Coronary artery (tissue), 2 donors: Measurements from ENCODE around the gene WFS1.

Source experiments
- DNase-seq: peaks from one replicate; pipeline ENCODE4 v3.0.0-alpha.2; 2017; ENCODE audit warnings: low spot score
- H3K27ac ChIP-seq, 2 donors: fragments of 200-600 bp; sonication (generic); one replicate each; pipeline ENCODE4 v1.5.1; 2016 to 2019
- H3K4me3 ChIP-seq: fragments of 200-600 bp; sonication (generic); 2 replicates; pipeline ENCODE4 v1.5.1; 2016; ENCODE audit warnings: mild to moderate bottlenecking, moderate library complexity
- CTCF ChIP-seq: fragments of 200-600 bp; sonication (generic); IDR thresholded peaks from one replicate; pipeline ENCODE4 v1.5.1; 2019; ENCODE audit warnings: antibody characterized with exemption

WFS1 gene

DNA sequence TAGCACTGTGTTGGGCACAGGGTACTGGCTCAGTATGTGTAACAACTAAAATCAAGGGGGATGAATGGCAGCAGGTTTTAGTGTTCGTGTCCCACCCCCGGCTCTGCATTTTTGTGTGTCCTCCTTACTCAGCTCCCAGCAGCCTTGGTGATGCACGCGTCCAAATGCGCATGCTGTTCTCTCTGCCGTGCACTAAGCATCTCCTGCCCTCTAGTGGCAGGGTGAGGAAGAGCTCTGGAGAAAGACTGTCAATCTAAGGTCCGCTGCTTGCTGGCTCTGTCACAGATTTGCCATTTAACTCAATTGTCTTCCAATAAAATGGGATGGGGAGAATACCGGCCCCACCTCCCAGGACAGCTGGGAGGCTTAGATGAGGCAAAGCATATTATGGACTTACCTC is 61.4 kb downstream of the WFS1 start:
- H3K4me3 ChIP-seq, result no peak overlapping the region
- H3K27ac ChIP-seq, result no peak overlapping the region
- DNase-seq, result no peak
- no peak for TF ChIP-seq CTCF

GRCh38 chr4:6331468-6331867 is 61.8 kb downstream of the WFS1 start:
- H3K4me3 ChIP-seq, result no peak overlapping the region
- no peak for DNase-seq
- H3K27ac ChIP-seq, result no peak overlapping the region
- TF ChIP-seq CTCF, result no peak

GRCh38 chr4:6332042-6332668 is 62.5 kb downstream of the WFS1 start:
- no peak overlapping the region for H3K4me3 ChIP-seq
- DNase-seq, result no peak
- TF ChIP-seq CTCF, result no peak
- H3K27ac ChIP-seq, result no peak overlapping the region

GRCh38 chr4:6332669-6333050 is 63.0 kb downstream of the WFS1 start:
- no peak overlapping the region for H3K4me3 ChIP-seq
- TF ChIP-seq CTCF, result no peak
- H3K27ac ChIP-seq, result no peak overlapping the region
- DNase-seq, result no peak

DNA sequence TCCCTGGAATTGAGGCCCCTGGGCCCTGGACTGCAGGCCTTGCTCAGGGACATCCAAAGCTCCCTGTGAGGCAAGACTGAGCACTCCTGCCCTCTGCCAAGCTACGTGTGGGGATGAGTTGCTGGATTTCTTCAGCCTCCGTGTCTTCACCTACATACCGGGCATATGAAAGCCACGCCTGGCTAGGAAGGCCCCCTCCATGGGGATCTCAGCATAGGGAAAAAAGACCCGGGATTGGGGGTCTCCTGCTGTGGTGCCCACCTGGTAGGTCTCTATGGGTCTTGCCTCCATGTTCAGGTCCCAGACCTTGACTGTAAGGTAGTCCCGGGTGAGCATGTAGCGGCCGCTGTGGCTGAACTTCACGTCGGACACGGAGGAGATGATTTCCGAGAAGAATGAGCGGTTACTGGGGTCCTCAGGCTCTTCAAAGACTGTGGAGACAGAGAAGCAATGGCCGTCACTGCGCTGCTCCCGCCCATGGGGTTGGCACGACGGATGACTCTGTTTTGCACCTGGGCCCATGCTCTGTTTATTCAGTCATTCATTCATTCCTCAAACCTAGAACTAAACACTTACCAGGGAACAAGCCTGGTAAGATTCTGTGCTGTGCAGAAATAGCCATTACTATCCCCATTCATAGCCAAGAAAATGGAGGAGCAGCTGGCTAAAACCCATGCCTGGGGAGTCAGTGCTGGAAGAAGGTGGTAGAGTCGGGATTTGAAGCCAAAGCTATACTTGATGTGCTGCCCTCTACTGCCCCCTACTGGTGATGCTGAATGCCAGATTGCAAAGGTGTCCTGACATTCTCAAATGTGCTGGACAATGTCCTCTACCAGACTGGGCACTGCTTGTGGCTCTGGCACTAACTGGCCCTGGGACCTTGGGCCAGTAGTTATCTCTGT is 63.9 kb downstream of the WFS1 start:
- DNase-seq, result no peak
- no peak overlapping the region for H3K27ac ChIP-seq
- TF ChIP-seq CTCF, result no peak

GRCh38 chr4:6334203-6334887 is 64.7 kb downstream of the WFS1 start:
- Histone ChIP-seq H3K4me3 (no peak overlapping the region), H3K27ac (no peak overlapping the region)
- TF ChIP-seq CTCF, result no peak
- DNase-seq, result no peak

More for the DNA sequence above, 63.9 kb downstream of the WFS1 start:
- no peak overlapping the region for H3K4me3 ChIP-seq
